GM21723 (cell line): ENCODE measurements around the gene EPS8.
A peak's percentile ranks its signal among the peaks of the same experiment; 100 is the strongest.

Experiments
- ATAC-seq: cut with Tn5 transposase; IDR thresholded peaks from one replicate; pipeline ENCODE4 v1.9.1; 2021; ENCODE audit warnings: mild to moderate bottlenecking, moderate library complexity; ENCODE audit not compliant: unreplicated experiment

EPS8 gene

GRCh38 chr12:15800278-15800677 is 11.1 kb upstream of the EPS8 start:
- ATAC-seq, result no peak

DNA sequence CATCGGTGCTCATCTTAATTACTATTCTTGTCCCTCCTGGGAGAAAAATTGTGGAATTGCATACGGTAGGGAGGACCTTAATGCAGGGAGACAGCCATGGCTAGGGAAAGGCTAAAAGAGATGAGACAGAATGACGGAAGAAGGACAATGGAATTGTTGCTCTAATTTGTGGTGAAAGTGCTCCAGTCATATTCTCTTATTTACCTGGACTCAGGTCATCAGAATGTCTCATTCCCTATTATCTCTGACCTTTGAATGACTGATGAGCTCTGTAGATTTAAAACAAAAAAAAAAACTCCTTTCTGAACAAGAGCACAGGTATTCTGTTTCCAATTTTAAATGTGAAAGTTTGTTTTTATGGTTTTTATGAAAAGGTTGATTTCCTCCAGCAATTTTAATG is 8.6 kb upstream of the EPS8 start:
- ATAC-seq, result no peak

GRCh38 chr12:15796493-15797141 is 7.4 kb upstream of the EPS8 start:
- ATAC-seq, result no peak

DNA sequence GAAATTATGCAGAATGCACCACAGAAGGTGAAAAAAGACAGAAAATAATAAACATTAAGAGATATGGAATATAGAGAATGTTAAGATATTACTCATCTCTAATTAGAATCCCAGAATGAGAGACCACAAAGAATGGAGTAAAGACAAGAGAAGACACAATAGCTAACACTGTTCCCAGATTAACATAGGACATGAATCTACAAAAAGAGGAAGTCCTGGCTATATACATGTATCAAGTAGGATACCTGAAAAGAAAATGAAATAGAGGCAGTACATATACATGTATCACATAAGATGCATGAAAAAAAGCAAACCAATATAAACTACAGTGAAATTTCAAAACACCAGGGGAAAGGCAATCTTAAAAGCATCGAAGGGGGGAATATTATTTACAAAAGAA is 5.6 kb upstream of the EPS8 start:
- ATAC-seq, result no peak

DNA sequence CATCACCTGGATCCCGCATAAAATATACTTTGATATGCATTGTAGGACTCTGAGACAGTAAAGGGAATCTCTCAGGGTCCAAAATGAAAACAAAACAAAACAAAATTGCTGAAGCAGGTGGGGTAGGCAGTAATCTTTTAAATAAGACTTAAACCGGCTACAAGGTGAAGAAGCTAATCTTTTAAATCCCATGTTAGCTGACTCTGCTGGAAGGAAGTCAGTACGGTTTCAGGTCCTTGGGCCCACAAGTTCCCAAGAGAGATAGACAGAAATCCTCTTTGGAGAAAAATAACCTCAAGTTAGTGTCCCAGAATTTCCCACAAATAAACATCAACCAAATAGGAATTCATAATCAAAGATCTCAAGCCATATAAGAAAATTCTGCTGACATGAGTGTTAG is 5.0 kb upstream of the EPS8 start:
- ATAC-seq, result no peak

DNA sequence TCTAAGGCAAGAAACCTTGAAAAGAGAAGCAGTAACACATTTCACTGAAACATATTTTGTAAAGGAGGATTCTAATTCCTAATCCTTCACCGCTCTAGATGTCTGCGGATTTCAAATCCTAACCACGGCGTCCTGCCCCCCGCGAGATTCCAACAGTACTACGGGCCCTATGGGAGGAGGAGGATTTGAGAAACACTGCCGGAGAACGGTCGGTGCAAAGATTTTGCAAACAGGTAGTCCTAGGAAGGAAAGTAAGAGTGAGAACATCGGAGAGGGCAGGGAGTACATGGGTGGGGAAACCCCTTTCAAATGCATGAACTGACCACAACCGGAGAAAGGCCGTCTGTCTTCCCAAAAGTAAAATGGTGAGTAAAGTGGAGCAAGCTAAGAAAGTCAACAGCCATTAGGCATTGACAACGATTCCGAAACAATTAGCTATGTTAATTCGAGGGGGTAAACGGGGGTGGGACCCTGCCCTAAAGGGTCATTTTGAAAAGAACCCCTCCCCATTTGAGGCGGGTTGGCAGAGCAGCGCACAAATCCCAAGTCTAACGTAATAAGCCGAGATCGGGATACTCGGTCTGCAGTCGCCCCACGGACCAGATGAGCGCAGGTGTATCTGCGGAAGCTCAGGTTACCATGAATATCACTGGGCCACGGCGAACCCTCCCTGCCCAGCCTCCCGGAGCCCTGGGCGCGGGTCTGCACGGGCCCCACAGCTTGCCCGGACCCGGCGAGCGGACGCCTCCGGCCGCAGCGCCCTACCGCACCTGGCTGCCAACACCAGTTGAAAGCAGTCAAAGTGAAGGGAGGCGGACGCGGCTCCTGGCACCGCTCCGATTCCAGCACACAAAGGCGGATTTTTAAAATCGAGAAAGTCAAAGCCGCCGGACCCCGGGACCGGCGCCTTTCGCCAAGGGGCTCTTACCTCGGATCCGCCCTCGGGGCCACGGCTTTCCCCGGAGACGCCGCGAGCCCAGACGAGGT is 662 bp downstream of the EPS8 start:
- peak; percentile 38 for ATAC-seq

- ATAC-seq, result no peak
Measured at GRCh38 chr12:15787778-15788177, 1.4 kb downstream of the EPS8 start.

DNA sequence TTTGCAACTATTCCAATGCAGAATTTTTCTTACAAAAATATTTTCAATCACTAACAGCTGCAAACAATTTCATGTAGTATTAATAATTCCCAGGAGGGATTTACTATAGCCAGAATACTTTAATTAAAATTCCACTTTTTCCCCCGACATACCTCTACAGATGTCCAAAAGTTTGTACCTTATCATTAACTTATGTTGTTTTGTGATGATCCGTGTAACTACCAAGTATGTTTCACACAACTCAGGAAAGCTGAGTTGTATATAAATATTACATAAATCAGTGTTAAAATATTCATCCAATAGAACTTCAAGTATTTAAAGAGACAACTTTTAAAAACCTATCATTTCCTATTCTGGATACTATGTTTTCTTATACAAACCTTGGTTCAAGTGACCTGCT is 2.4 kb downstream of the EPS8 start:
- ATAC-seq, result no peak

GRCh38 chr12:15783288-15783687 is 5.9 kb downstream of the EPS8 start:
- no peak for ATAC-seq

GRCh38 chr12:15782667-15783066 is 6.5 kb downstream of the EPS8 start:
- no peak for ATAC-seq

DNA sequence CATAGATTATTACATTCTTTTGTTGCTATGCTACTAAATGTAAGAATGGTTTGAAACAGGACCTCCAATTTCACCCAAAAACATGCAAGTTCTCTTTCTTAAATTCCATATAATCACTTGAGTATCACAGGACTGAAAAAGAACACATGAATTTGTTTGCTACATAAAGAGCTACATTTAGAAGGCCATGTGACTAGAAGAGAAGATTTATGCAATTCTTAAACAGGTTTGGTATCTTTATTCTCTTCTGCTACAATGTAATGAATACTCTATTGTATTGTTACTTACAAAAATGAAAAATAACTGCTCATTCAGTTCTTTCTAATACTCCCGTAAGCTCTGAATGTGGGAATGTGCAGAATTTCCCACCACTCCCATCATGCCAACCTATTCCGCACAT is 9.3 kb downstream of the EPS8 start:
- ATAC-seq, result no peak

GRCh38 chr12:15778126-15778525 is 11.1 kb downstream of the EPS8 start:
- ATAC-seq, result no peak

DNA sequence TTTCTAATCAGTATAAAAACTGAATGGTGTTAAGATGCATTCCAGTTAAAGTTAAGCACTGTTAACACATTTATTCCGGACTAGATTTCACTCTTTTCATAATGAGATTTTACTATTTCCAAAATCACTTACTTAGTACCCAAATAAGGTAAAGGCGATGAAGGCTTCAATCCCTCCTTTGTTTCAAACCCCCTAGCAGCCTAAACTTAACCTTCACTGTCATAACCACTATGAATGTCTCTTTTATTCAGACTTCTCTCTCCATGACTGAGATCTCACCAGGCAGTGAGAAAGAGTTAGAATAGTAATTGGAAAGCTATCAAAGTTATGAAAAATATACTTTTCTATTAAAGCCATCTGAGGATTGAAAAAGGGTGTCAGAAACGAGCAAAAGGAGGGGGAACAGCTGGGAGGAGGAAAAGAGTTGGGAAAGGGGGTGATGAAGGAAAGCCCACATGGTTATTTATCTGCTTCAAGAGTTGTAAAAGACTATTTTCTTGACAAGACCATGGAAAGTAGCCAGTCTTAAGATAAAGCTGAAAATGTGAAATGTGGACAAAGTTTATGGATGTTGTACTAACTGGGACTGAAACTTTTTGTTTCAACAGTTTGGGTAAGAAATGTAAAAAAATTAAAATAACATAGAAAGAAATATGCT is 11.7 kb downstream of the EPS8 start:
- ATAC-seq, result no peak

GRCh38 chr12:15776532-15776931 is 12.7 kb downstream of the EPS8 start:
- no peak for ATAC-seq

GRCh38 chr12:15774819-15775218 is 14.4 kb downstream of the EPS8 start:
- ATAC-seq, result no peak

DNA sequence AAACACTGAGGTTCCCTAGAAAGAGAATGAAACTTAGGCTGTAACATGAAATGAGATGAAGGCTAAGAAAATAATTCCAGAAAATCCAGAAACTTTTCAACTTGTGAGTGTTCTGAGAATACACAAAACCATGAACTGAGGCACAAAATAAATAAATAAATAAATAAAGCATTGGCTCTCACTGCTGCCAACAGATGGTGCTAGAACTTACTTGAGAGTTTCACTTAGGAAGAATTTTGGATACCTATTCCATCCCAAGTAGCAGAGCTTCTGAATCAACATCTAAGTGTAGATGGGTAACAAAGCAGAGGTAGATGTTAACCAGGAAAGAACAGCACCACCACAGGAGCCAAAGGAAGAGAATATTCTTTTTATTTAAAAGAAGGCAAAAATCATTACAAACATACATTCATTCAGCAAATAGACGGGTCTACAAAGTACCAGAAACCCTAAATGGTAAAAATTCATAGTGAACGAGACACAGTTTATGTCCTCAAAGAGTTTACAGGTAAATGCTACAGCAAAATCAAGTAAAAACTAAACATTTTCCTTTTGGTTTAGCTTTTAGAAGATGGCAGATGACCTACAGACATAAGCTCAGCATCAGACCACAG is 16.7 kb downstream of the EPS8 start:
- ATAC-seq, result no peak

GRCh38 chr12:15770581-15770980 is 18.6 kb downstream of the EPS8 start:
- no peak for ATAC-seq

DNA sequence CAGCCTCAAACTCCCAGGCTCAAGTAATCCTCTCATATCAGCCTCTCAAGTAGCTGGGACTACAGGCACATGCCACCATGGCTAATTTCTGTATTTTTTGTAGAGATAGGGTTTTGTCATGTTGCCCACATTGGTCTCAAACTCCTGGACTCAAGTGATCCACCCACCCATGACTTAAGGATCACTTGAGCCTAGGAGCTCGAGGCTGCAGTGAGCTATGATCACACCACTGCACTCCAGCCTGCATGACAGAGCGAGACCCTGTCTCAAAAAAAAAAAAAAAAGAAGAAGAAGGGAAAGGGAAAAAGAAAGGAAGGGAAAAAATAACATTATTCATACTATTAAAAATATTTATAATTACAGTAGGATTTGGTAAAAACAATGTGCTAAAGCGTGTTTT is 19.2 kb downstream of the EPS8 start:
- no peak for ATAC-seq

DNA sequence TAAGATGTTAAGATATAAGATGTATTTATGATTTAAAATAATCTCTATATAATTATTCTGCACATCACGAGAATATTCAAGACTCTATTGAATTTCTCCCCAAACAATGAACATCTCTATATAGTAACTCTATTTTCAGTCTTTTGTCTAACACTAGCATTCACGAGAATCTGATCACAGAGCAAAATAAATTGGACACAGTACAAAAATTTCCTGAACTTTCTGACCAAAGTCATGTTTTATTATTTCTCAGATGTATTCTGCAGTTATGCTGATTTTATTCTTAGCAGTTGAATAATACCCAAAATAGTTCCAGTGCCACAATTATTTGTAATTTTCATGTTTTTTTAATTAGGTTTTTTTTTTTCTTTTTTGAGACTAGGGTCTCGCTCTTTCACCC is 19.6 kb downstream of the EPS8 start:
- ATAC-seq, result no peak

GRCh38 chr12:15767301-15767700 is 21.9 kb downstream of the EPS8 start:
- ATAC-seq, result no peak

DNA sequence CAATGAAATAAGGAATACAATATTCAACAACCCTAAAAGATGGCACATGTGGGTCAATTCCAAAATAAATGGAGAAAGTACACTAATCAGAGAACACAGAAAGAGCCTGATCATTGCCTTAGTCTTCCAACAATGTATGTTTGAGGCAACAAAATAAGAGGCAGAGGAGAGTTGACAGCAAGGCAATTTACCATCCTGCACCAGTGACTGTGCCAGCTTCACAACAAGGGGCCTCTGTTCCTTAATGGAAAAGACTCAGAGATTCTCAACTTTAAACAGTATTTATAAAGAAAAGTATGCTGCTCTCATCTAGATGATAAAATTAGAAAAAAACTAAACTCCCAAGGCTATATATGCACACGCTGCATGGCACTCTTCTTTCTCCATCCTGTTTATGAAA is 25.9 kb downstream of the EPS8 start:
- ATAC-seq, result no peak
